GM23338 (cell line): ENCODE measurements around the gene PRKD1. TPM values are rescaled to one million over a fixed set of nuclear protein-coding genes. Genes with fewer than 3 reads are reported as not detected.

Experiments
- ATAC-seq: fragments of 200-7000 bp; cut with Tn5 transposase; 3 replicates; pipeline ENCODE4 v1.9.1; 2020
- DNase-seq: peaks from one replicate; pipeline ENCODE4 v3.0.0-alpha.2; 2015; ENCODE audit warnings: low spot score
- H2AFZ ChIP-seq: fragments of 200-600 bp; sonication (generic); 2 replicates; pipeline ENCODE4 v1.8.0; 2016; ENCODE audit warnings: antibody characterized with exemption, mild to moderate bottlenecking, moderate library complexity
- H3F3A ChIP-seq: fragments of 200-600 bp; sonication (generic); replicated peaks from 2 replicates; pipeline ENCODE4 v1.8.0; 2017; ENCODE audit warnings: antibody characterized with exemption, mixed run types, low read depth
- H3K27ac ChIP-seq: fragments of 200-600 bp; sonication (generic); 2 replicates; pipeline ENCODE4 v1.6.1; 2016; ENCODE audit warnings: low read depth
- H3K27me3 ChIP-seq: fragments of 200-600 bp; sonication (generic); 2 replicates; pipeline ENCODE4 v1.8.0; 2016; ENCODE audit warnings: mild to moderate bottlenecking, mixed run types, moderate library complexity; ENCODE audit not compliant: insufficient read depth
- H3K36me3 ChIP-seq: fragments of 200-600 bp; sonication (generic); 2 replicates; pipeline ENCODE4 v1.8.0; 2016; ENCODE audit warnings: mild to moderate bottlenecking; ENCODE audit not compliant: insufficient read depth
- H3K4me1 ChIP-seq: fragments of 200-600 bp; sonication (generic); 2 replicates; pipeline ENCODE4 v1.8.0; 2016; ENCODE audit warnings: mild to moderate bottlenecking, moderate library complexity; ENCODE audit not compliant: insufficient read depth
- H3K4me2 ChIP-seq: fragments of 200-600 bp; sonication (generic); 2 replicates; pipeline ENCODE4 v1.7.1; 2017; ENCODE audit warnings: mixed run types
- H3K4me3 ChIP-seq: fragments of 200-600 bp; sonication (generic); 2 replicates; pipeline ENCODE4 v1.6.1; 2016; ENCODE audit warnings: mixed run types
- H3K79me2 ChIP-seq: fragments of 200-600 bp; sonication (generic); replicated peaks from 2 replicates; pipeline ENCODE4 v1.8.0; 2017; ENCODE audit warnings: mild to moderate bottlenecking; ENCODE audit not compliant: insufficient read depth
- H3K9me2 ChIP-seq: fragments of 200-600 bp; sonication (generic); 2 replicates; pipeline ENCODE4 v1.8.0; 2017; ENCODE audit not compliant: insufficient read depth
- H4K20me1 ChIP-seq: fragments of 200-600 bp; sonication (generic); replicated peaks from 2 replicates; pipeline ENCODE4 v1.8.0; 2017; ENCODE audit warnings: mild to moderate bottlenecking; ENCODE audit not compliant: insufficient read depth
- H3K27ac Mint-ChIP-seq: 2 replicates; pipeline ENCODE4 v1.8.0; 2020; ENCODE audit warnings: inconsistent platforms, mild to moderate bottlenecking, moderate library complexity, mixed read lengths
- H3K27me3 Mint-ChIP-seq: 3 replicates; pipeline ENCODE4 v1.8.0; 2022; ENCODE audit warnings: low read depth, mild to moderate bottlenecking, moderate library complexity, mixed read lengths, inconsistent platforms; ENCODE audit not compliant: insufficient read depth, poor library complexity
- H3K36me3 Mint-ChIP-seq: 3 replicates; pipeline ENCODE4 v1.8.0; 2021; ENCODE audit warnings: low read depth, mild to moderate bottlenecking, inconsistent platforms, moderate library complexity, mixed read lengths
- H3K4me1 Mint-ChIP-seq: 3 replicates; pipeline ENCODE4 v1.8.0; 2020; ENCODE audit warnings: mild to moderate bottlenecking, inconsistent platforms, mixed read lengths
- H3K4me3 Mint-ChIP-seq: 3 replicates; pipeline ENCODE4 v1.8.0; 2021; ENCODE audit warnings: moderate library complexity, mild to moderate bottlenecking, inconsistent platforms, mixed read lengths
- H3K9me3 Mint-ChIP-seq: 3 replicates; pipeline ENCODE4 v1.8.0; 2020; ENCODE audit warnings: moderate library complexity, mild to moderate bottlenecking, inconsistent platforms, mixed read lengths
- CREB1 ChIP-seq: fragments of 250-450 bp; sonication (Bioruptor Pico); IDR thresholded peaks from 2 replicates; pipeline ENCODE4 v1.5.0; 2020; ENCODE audit warnings: low read depth, mild to moderate bottlenecking, moderate library complexity
- CTCF ChIP-seq, 2 experiments: fragments of 200-600 bp in 1 of 2; sonication (generic) in 1 of 2; conservative IDR thresholded peaks; 2 replicates each; pipeline versions ENCODE4 v1.5.1 to v1.6.1; 2016 to 2017; ENCODE audit warnings: antibody characterized with exemption in 2 of 2, low read depth in 2 of 2, mild to moderate bottlenecking in 2 of 2, moderate library complexity in 1 of 2
- ETS1 ChIP-seq: IDR thresholded peaks from 2 replicates; pipeline ENCODE4 v1.6.1; 2016; ENCODE audit warnings: antibody characterized with exemption
- EZH2 ChIP-seq: fragments of 200-600 bp; sonication (generic); IDR thresholded peaks from one replicate; pipeline ENCODE4 v1.8.0; 2017; ENCODE audit warnings: antibody characterized with exemption, mild to moderate bottlenecking, low read depth; ENCODE audit not compliant: unreplicated experiment
- EZH2phosphoT487 ChIP-seq: fragments of 200-600 bp; sonication (generic); IDR thresholded peaks from one replicate; pipeline ENCODE4 v1.8.1; 2018; ENCODE audit warnings: antibody characterized with exemption; ENCODE audit not compliant: unreplicated experiment
- JUNB ChIP-seq: IDR thresholded peaks from one replicate; pipeline ENCODE4 v1.6.1; 2016; ENCODE audit warnings: antibody characterized with exemption; ENCODE audit not compliant: unreplicated experiment
- NANOG ChIP-seq: IDR thresholded peaks from 2 replicates; pipeline ENCODE4 v1.6.1; 2016; ENCODE audit warnings: antibody characterized with exemption, borderline replicate concordance
- POLR2AphosphoS5 ChIP-seq: IDR thresholded peaks from 2 replicates; pipeline ENCODE4 v1.6.1; 2016; ENCODE audit warnings: antibody characterized with exemption, low read depth
- REST ChIP-seq: IDR thresholded peaks from one replicate; pipeline ENCODE4 v1.6.1; 2018; ENCODE audit warnings: antibody characterized with exemption; ENCODE audit not compliant: unreplicated experiment
- STAT1 ChIP-seq: IDR thresholded peaks from one replicate; pipeline ENCODE4 v1.6.1; 2016; ENCODE audit warnings: antibody characterized with exemption; ENCODE audit not compliant: unreplicated experiment
- ZNF114 ChIP-seq: fragments of 250-450 bp; sonication (Bioruptor Pico); IDR thresholded peaks from 2 replicates; pipeline ENCODE4 v1.5.0; 2020; ENCODE audit warnings: mild to moderate bottlenecking, moderate library complexity
- ZNF331 ChIP-seq: fragments of 250-450 bp; sonication (Bioruptor Pico); IDR thresholded peaks from 2 replicates; pipeline ENCODE4 v1.5.0; 2020; ENCODE audit warnings: low read depth, mild to moderate bottlenecking, moderate library complexity
- ZNF462 ChIP-seq: fragments of 250-450 bp; sonication (Bioruptor Pico); IDR thresholded peaks from 2 replicates; pipeline ENCODE4 v1.5.0; 2020; ENCODE audit warnings: mild to moderate bottlenecking, moderate library complexity
- polyA plus RNA-seq: library from polyadenylated mRNA; unstranded; fragments of >200 nt; fragmentation: Nextera tagmentation; extraction: Ambion mirVana; gene quantifications from 2 replicates; pipeline ENCODE4 v1.2.1, GENCODE V29; 2016
- total RNA-seq: library from RNA; depleted of rRNA; stranded (reverse); fragments of >200 nt; shearing (Covaris generic); gene quantifications from 2 replicates; pipeline ENCODE4 v1.2.3, GENCODE V29; 2014

PRKD1 gene
- total and polyA plus RNA-seq, 2 experiments from 2014 or later: 3.1 to 9.7 TPM

GRCh38 chr14:29821661-29822429 is 105.8 kb downstream of the PRKD1 start:
- Mint-ChIP-seq H3K36me3 (no peaks in the 10 kb centered on the region), H3K4me1 (peaks cover 29% of the 10 kb centered on the region), H3K9me3 (no peaks in the 10 kb centered on the region), H3K4me3 (no peak overlapping the region), H3K27ac (no peak overlapping the region; the same call in 1 of the 2 replicates), H3K27me3 (no peaks in the 10 kb centered on the region)
- Histone ChIP-seq H3K27me3 (no peaks in the 10 kb centered on the region), H3K4me3 (no peak overlapping the region), H2AFZ (no peak overlapping the region), H3K9me2 (no peaks in the 10 kb centered on the region), H3K36me3 (no peaks in the 10 kb centered on the region), H4K20me1 (no peaks in the 10 kb centered on the region), H3K4me2 (no peak overlapping the region), H3K27ac (no peak overlapping the region), H3K4me1 (peaks cover 29% of the 10 kb centered on the region), H3K79me2 (no peaks in the 10 kb centered on the region; the same call in 1 of the 2 replicates), H3F3A (no peaks in the 10 kb centered on the region)
- TF ChIP-seq ETS1 (no peak), EZH2phosphoT487 (no peak), ZNF462 (no peak), ZNF331 (no peak), NANOG (no peak), EZH2 (no peak), POLR2AphosphoS5 (no peak), CTCF (conservative IDR thresholded peaks at IDR 0.05; ENCODE audit: low read depth in 2 of 2) (no peak), JUNB (no peak), STAT1 (no peak), CREB1 (CRISPR knock-in tag) (no peak), REST (no peak), ZNF114 (CRISPR knock-in tag) (no peak)
- ATAC-seq (no peak), DNase-seq (no peak)
